Hepatocyte (in vitro differentiated cells): ENCODE data around the gene FBXO15. TPM values are rescaled to one million over a fixed set of nuclear protein-coding genes. Genes with fewer than 3 reads are reported as not detected.

Source experiments
- DNase-seq: peaks from one replicate; pipeline ENCODE4 v3.0.0-alpha.2; 2016; ENCODE audit warnings: low spot score
- H2AFZ ChIP-seq: fragments of 200-600 bp; sonication (generic); 2 replicates; pipeline ENCODE4 v1.6.0; 2016; ENCODE audit warnings: antibody characterized with exemption, mild to moderate bottlenecking
- H3K27ac ChIP-seq: fragments of 200-600 bp; sonication (generic); 2 replicates; pipeline ENCODE4 v1.5.1; 2016; ENCODE audit warnings: mild to moderate bottlenecking
- H3K27me3 ChIP-seq: fragments of 200-600 bp; sonication (generic); 2 replicates; pipeline ENCODE4 v1.6.1; 2016
- H3K36me3 ChIP-seq: fragments of 200-600 bp; sonication (generic); replicated peaks from 2 replicates; pipeline ENCODE4 v1.5.1; 2016; ENCODE audit warnings: low read depth; ENCODE audit not compliant: insufficient read depth
- H3K4me1 ChIP-seq: fragments of 200-600 bp; sonication (generic); 2 replicates; pipeline ENCODE4 v1.5.1; 2016; ENCODE audit warnings: mild to moderate bottlenecking, moderate library complexity; ENCODE audit not compliant: insufficient read depth
- H3K4me2 ChIP-seq: fragments of 200-600 bp; sonication (generic); 2 replicates; pipeline ENCODE4 v1.6.0; 2016
- H3K4me3 ChIP-seq: fragments of 200-600 bp; sonication (generic); 2 replicates; pipeline ENCODE4 v1.5.1; 2016; ENCODE audit warnings: mild to moderate bottlenecking
- H3K79me2 ChIP-seq: fragments of 200-600 bp; sonication (generic); 2 replicates; pipeline ENCODE4 v1.6.0; 2017; ENCODE audit warnings: mild to moderate bottlenecking
- H3K9me2 ChIP-seq: fragments of 200-600 bp; sonication (generic); replicated peaks from 2 replicates; pipeline ENCODE4 v1.6.0; 2017; ENCODE audit warnings: mild to moderate bottlenecking; ENCODE audit not compliant: insufficient read depth
- H3K9me3 ChIP-seq: fragments of 200-600 bp; sonication (generic); 2 replicates; pipeline ENCODE4 v1.5.1; 2016; ENCODE audit warnings: low read depth, mild to moderate bottlenecking
- H4K20me1 ChIP-seq: fragments of 200-600 bp; sonication (generic); 2 replicates; pipeline ENCODE4 v1.6.0; 2016; ENCODE audit warnings: mild to moderate bottlenecking; ENCODE audit not compliant: insufficient read depth, poor library complexity, severe bottlenecking
- CTCF ChIP-seq: fragments of 200-600 bp; sonication (generic); IDR thresholded peaks from 2 replicates; pipeline ENCODE4 v1.5.1; 2016; ENCODE audit warnings: antibody characterized with exemption, mild to moderate bottlenecking; ENCODE audit not compliant: poor library complexity
- EZH2 ChIP-seq: fragments of 200-600 bp; sonication (generic); IDR thresholded peaks from 2 replicates; pipeline ENCODE4 v1.6.1; 2016; ENCODE audit warnings: antibody characterized with exemption, mild to moderate bottlenecking, borderline replicate concordance
- EZH2phosphoT487 ChIP-seq: fragments of 200-600 bp; sonication (generic); IDR thresholded peaks from one replicate; pipeline ENCODE4 v1.6.1; 2018; ENCODE audit warnings: antibody characterized with exemption, mild to moderate bottlenecking, low read depth, moderate library complexity; ENCODE audit not compliant: unreplicated experiment, severe bottlenecking
- WGBS: methylation state at CpG from one replicate; pipeline ENCODE4 v1.1.6; 2016; ENCODE audit warnings: low lambda C conversion rate; ENCODE audit errors: missing lambda C conversion rate; 5-methylcytosine and 5-hydroxymethylcytosine counted together
- polyA plus RNA-seq: library from polyadenylated mRNA; unstranded; fragments of >200 nt; fragmentation: Nextera tagmentation; extraction: Ambion mirVana; gene quantifications from 2 replicates; pipeline ENCODE4 v1.2.1, GENCODE V29; 2016
- total RNA-seq: library from RNA; depleted of rRNA; stranded (reverse); fragments of >200 nt; gene quantifications from 2 replicates; pipeline ENCODE4 v1.2.3, GENCODE V29; 2014

FBXO15 gene
- total and polyA plus RNA-seq, 2 experiments from 2014 or later, result 0.69 to 0.93 TPM

- H3K9me2 ChIP-seq, result no peaks in the 10 kb centered on the region
- H3K27me3 ChIP-seq, result no peaks in the 10 kb centered on the region
- H3K9me3 ChIP-seq, result no peaks in the 10 kb centered on the region
- TF ChIP-seq EZH2phosphoT487 (no peak), CTCF (no peak), EZH2 (no peak)
- no peak overlapping the region for H3K27ac ChIP-seq
- no peak for DNase-seq
- no peak overlapping the region for H3K4me2 ChIP-seq
- no peak overlapping the region for H3K4me3 ChIP-seq
- no peaks in the 10 kb centered on the region for H3K36me3 ChIP-seq
- H4K20me1 ChIP-seq, result no peaks in the 10 kb centered on the region
- no peaks in the 10 kb centered on the region for H3K79me2 ChIP-seq
- no peaks in the 10 kb centered on the region for H3K4me1 ChIP-seq
- no peak overlapping the region for H2AFZ ChIP-seq
- WGBS, result 83% methylated on average over 10 of the region's 10 CpGs
Measured at GRCh38 chr18:74073957-74074667, 73.5 kb downstream of the FBXO15 start.

GRCh38 chr18:74069178-74070050 is 78.2 kb downstream of the FBXO15 start:
- Histone ChIP-seq H2AFZ (no peak overlapping the region), H4K20me1 (no peaks in the 10 kb centered on the region), H3K79me2 (no peaks in the 10 kb centered on the region), H3K9me2 (no peaks in the 10 kb centered on the region), H3K4me1 (no peaks in the 10 kb centered on the region), H3K27ac (no peak overlapping the region), H3K36me3 (no peaks in the 10 kb centered on the region), H3K4me3 (no peak overlapping the region), H3K4me2 (no peak overlapping the region), H3K9me3 (no peaks in the 10 kb centered on the region), H3K27me3 (no peaks in the 10 kb centered on the region)
- no peak for TF ChIP-seq EZH2phosphoT487
- TF ChIP-seq EZH2, result no peak
- no peak for TF ChIP-seq CTCF
- 69% methylated on average over 13 of the region's 13 CpGs for WGBS
- no peak for DNase-seq

GRCh38 chr18:74068296-74068695 is 79.3 kb downstream of the FBXO15 start:
- Histone ChIP-seq H3K27ac (no peak overlapping the region), H4K20me1 (no peaks in the 10 kb centered on the region), H3K9me3 (no peaks in the 10 kb centered on the region), H3K27me3 (no peaks in the 10 kb centered on the region), H3K4me2 (no peak overlapping the region), H3K9me2 (no peaks in the 10 kb centered on the region), H3K36me3 (no peaks in the 10 kb centered on the region), H3K79me2 (no peaks in the 10 kb centered on the region), H3K4me3 (no peak overlapping the region), H3K4me1 (peaks cover 9% of the 10 kb centered on the region), H2AFZ (no peak overlapping the region)
- TF ChIP-seq CTCF, result no peak
- no peak for TF ChIP-seq EZH2phosphoT487
- no peak for TF ChIP-seq EZH2
- 83% methylated on average over 3 of the region's 3 CpGs for WGBS
- no peak for DNase-seq
